Loucy (cell line): ENCODE data around the gene CECR2.

ENCODE experiments used
- EZH2phosphoT487 ChIP-seq: fragments of 200-600 bp; IDR thresholded peaks from 2 replicates; pipeline ENCODE4 v1.6.1; 2018; ENCODE audit warnings: antibody characterized with exemption, mild to moderate bottlenecking, moderate library complexity, borderline replicate concordance
- TF ChIP-seq, protein P1 (sequence below): fragments of 200-600 bp; sonication (generic); conservative IDR thresholded peaks from 2 replicates; pipeline ENCODE4 v1.5.1; 2014; ENCODE audit warnings: mild to moderate bottlenecking, antibody characterized with exemption, low read length

GRCh38 chr22:17491090-17491640 is 121.9 kb downstream of the CECR2 start:
- TF ChIP-seq, protein P1, sequence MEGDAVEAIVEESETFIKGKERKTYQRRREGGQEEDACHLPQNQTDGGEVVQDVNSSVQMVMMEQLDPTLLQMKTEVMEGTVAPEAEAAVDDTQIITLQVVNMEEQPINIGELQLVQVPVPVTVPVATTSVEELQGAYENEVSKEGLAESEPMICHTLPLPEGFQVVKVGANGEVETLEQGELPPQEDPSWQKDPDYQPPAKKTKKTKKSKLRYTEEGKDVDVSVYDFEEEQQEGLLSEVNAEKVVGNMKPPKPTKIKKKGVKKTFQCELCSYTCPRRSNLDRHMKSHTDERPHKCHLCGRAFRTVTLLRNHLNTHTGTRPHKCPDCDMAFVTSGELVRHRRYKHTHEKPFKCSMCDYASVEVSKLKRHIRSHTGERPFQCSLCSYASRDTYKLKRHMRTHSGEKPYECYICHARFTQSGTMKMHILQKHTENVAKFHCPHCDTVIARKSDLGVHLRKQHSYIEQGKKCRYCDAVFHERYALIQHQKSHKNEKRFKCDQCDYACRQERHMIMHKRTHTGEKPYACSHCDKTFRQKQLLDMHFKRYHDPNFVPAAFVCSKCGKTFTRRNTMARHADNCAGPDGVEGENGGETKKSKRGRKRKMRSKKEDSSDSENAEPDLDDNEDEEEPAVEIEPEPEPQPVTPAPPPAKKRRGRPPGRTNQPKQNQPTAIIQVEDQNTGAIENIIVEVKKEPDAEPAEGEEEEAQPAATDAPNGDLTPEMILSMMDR = no peak
- no peak for TF ChIP-seq EZH2phosphoT487
